Measurements from ENCODE around the gene TLK1.

The TLK1 gene

DNA sequence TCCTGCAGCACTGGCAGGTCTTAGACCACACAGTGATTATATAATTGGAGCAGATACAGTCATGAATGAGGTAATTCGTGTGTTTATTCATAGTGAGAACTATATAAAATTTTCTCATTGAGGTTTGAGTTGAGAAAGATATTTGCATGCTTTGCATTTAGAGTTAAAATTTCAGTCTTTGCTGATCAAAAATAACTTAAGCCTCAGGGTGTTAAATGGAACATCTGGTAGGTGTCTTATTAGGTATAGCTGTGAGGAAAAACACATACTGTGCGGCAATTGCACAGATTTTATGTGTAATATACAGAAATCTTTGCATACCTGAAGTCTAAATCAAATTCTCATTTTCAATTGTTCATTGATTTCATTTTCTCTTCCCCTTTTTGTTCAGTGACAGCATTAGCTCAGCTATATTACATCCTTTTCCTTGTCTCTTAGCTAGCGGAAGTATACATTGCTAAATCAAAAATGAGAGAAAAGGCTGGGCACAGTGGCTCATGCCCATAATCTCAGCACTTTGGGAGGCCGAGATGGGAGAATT lies 210.4 kb downstream of the TLK1 start:
- 99% methylated on average over 4 of the region's 4 CpGs for WGBS
- H3K9me3 ChIP-seq (ENCODE audit: insufficient read depth, low read depth, low read length): no peaks in the 10 kb centered on the region
- H3K27ac ChIP-seq (ENCODE audit: low read depth, low read length): no peak overlapping the region
- no peaks in the 10 kb centered on the region for H3K4me1 ChIP-seq (ENCODE audit: insufficient read depth, low read length)
- no peak overlapping the region for H3K4me3 ChIP-seq (ENCODE audit: low read length)
- no peaks in the 10 kb centered on the region for H3K27me3 ChIP-seq (ENCODE audit: insufficient read depth, low read length)
- no peak overlapping the region for H3K9ac ChIP-seq (ENCODE audit: low read depth, low read length)
- H3K36me3 ChIP-seq (ENCODE audit: insufficient read depth, low read length): peaks cover 72% of the 10 kb centered on the region

GRCh38 chr2:170949415-170949814 lies 211.3 kb downstream of the TLK1 start:
- H3K36me3 ChIP-seq (ENCODE audit: insufficient read depth, low read length): peaks cover 63% of the 10 kb centered on the region
- no peaks in the 10 kb centered on the region for H3K4me1 ChIP-seq (ENCODE audit: insufficient read depth, low read length)

GRCh38 chr2:170944545-170944944 lies 216.1 kb downstream of the TLK1 start:
- Histone ChIP-seq H3K4me3 (ENCODE audit: low read length) (no peak overlapping the region), H3K9me3 (ENCODE audit: insufficient read depth, low read depth, low read length) (no peaks in the 10 kb centered on the region), H3K9ac (ENCODE audit: low read depth, low read length) (no peak overlapping the region), H3K27ac (ENCODE audit: low read depth, low read length) (no peak overlapping the region), H3K36me3 (ENCODE audit: insufficient read depth, low read length) (peaks cover 14% of the 10 kb centered on the region), H3K4me1 (ENCODE audit: insufficient read depth, low read length) (no peaks in the 10 kb centered on the region), H3K27me3 (ENCODE audit: insufficient read depth, low read length) (no peaks in the 10 kb centered on the region)
- 92% methylated on average over 1 of the region's 1 CpG for WGBS

More at GRCh38 chr2:170949415-170949814, 211.3 kb downstream of the TLK1 start:
- H3K27ac ChIP-seq (ENCODE audit: low read depth, low read length): no peak overlapping the region
- H3K27me3 ChIP-seq (ENCODE audit: insufficient read depth, low read length): no peaks in the 10 kb centered on the region
- H3K4me3 ChIP-seq (ENCODE audit: low read length): no peak overlapping the region
- no peaks in the 10 kb centered on the region for H3K9me3 ChIP-seq (ENCODE audit: insufficient read depth, low read depth, low read length)
- no peak overlapping the region for H3K9ac ChIP-seq (ENCODE audit: low read depth, low read length)
- WGBS: 93% methylated on average over 5 of the region's 5 CpGs

GRCh38 chr2:170943596-170943995 lies 217.1 kb downstream of the TLK1 start:
- no peak overlapping the region for H3K27ac ChIP-seq (ENCODE audit: low read depth, low read length)
- no peak overlapping the region for H3K9ac ChIP-seq (ENCODE audit: low read depth, low read length)
- no peak overlapping the region for H3K4me3 ChIP-seq (ENCODE audit: low read length)
- no peaks in the 10 kb centered on the region for H3K27me3 ChIP-seq (ENCODE audit: insufficient read depth, low read length)
- no peaks in the 10 kb centered on the region for H3K9me3 ChIP-seq (ENCODE audit: insufficient read depth, low read depth, low read length)
- 81% methylated on average over 6 of the region's 6 CpGs for WGBS
- H3K36me3 ChIP-seq (ENCODE audit: insufficient read depth, low read length): peaks cover 8% of the 10 kb centered on the region
- no peaks in the 10 kb centered on the region for H3K4me1 ChIP-seq (ENCODE audit: insufficient read depth, low read length)

DNA sequence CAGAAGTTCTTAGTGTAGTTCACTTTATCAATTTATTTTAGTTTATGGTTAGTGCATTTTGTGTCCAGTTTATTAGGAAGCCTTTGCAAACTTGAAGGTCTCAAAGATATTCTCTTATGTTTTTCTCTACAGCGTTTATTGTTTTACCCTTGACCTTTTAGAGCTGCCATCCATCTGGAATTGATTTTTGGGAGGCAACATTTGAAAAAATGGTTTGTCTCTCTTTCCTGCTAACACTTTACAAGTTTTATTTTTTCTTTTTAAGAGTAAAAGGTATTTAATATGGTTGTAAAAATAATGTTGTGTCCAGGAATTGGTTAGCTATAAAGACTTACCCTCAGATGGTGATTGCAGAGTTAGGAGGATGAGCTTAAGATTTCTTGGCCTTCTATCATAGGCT lies 217.7 kb downstream of the TLK1 start:
- peaks cover 3% of the 10 kb centered on the region; the same call in 1 of the 2 replicates for H3K36me3 ChIP-seq (ENCODE audit: insufficient read depth, low read length)
- no peak overlapping the region for H3K27ac ChIP-seq (ENCODE audit: low read depth, low read length)
- no peaks in the 10 kb centered on the region for H3K9me3 ChIP-seq (ENCODE audit: insufficient read depth, low read depth, low read length)
- H3K9ac ChIP-seq (ENCODE audit: low read depth, low read length): no peak overlapping the region
- 100% methylated on average over 1 of the region's 1 CpG for WGBS
- no peaks in the 10 kb centered on the region for H3K4me1 ChIP-seq (ENCODE audit: insufficient read depth, low read length)
- H3K4me3 ChIP-seq (ENCODE audit: low read length): no peak overlapping the region
- H3K27me3 ChIP-seq (ENCODE audit: insufficient read depth, low read length): no peaks in the 10 kb centered on the region

DNA sequence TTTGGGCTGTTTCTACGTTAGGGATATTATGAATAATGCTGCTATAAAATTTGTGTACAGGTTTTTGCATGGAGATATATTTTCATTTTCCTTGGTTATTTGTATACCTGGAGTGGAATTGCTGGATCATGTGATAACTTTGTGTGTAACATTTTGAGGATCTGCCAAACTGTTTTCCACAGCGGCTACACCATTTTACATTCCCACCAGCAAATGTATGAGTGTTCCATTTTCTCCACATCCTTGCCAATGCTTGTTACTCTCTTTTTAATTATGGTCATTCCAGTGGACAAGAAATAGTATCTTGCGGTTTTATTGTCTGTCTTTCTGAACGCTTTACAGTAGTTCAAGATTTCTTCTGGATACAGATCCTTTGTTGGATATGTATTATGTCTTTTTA lies 218.1 kb downstream of the TLK1 start:
- Histone ChIP-seq H3K9ac (ENCODE audit: low read depth, low read length) (no peak overlapping the region), H3K9me3 (ENCODE audit: insufficient read depth, low read depth, low read length) (no peaks in the 10 kb centered on the region), H3K27me3 (ENCODE audit: insufficient read depth, low read length) (no peaks in the 10 kb centered on the region), H3K36me3 (ENCODE audit: insufficient read depth, low read length) (peaks cover 3% of the 10 kb centered on the region; the same call in 1 of the 2 replicates), H3K4me3 (ENCODE audit: low read length) (no peak overlapping the region), H3K4me1 (ENCODE audit: insufficient read depth, low read length) (no peaks in the 10 kb centered on the region), H3K27ac (ENCODE audit: low read depth, low read length) (no peak overlapping the region)
- WGBS: 93% methylated on average over 4 of the region's 4 CpGs

Measured in HUES64 (cell line).